GM12892 (cell line): ENCODE data around the gene ERBB4.

ENCODE experiments used
- DNase-seq: peaks from one replicate; pipeline ENCODE4 v3.0.0; 2011; ENCODE audit not compliant: insufficient read length
- FAIRE-seq: peaks from 2 replicates; lab custom pipeline; 2011; peaks lifted over from hg19 to GRCh38; lab: Jason Lieb, UNC
- POLR2A ChIP-seq: IDR thresholded peaks from 2 replicates; pipeline ENCODE4 v1.6.1; 2011; ENCODE audit warnings: low read depth, low read length, control low read depth
- POLR2AphosphoS5 ChIP-seq: IDR thresholded peaks from 2 replicates; pipeline ENCODE4 v1.6.1; 2011; ENCODE audit warnings: low read depth, low read length, control low read depth
- TAF1 ChIP-seq: IDR thresholded peaks from 2 replicates; pipeline ENCODE4 v1.6.1; 2011; ENCODE audit warnings: low read depth, mild to moderate bottlenecking, control low read depth, low read length, borderline replicate concordance

The ERBB4 gene

GRCh38 chr2:211495339-211495738 lies 1043.3 kb downstream of the ERBB4 start:
- no peak for TF ChIP-seq POLR2AphosphoS5
- no peak for TF ChIP-seq TAF1
- no peak for TF ChIP-seq POLR2A
- FAIRE-seq = no peak

GRCh38 chr2:211494536-211494935 lies 1044.1 kb downstream of the ERBB4 start:
- FAIRE-seq (no peak), DNase-seq (no peak)
- TF ChIP-seq POLR2AphosphoS5 (no peak), TAF1 (no peak), POLR2A (no peak)

More at GRCh38 chr2:211495339-211495738, 1043.3 kb downstream of the ERBB4 start:
- no peak for DNase-seq

- DNase-seq = no peak
- TF ChIP-seq POLR2A = no peak
- no peak for TF ChIP-seq POLR2AphosphoS5
- no peak for TF ChIP-seq TAF1
- FAIRE-seq = no peak
Measured at GRCh38 chr2:211494085-211494484, 1044.5 kb downstream of the ERBB4 start.

- FAIRE-seq (no peak), DNase-seq (no peak)
- no peak for TF ChIP-seq TAF1
Measured at GRCh38 chr2:211487733-211488132, 1050.9 kb downstream of the ERBB4 start.

GRCh38 chr2:211479536-211480150 lies 1059.0 kb downstream of the ERBB4 start:
- no peak for DNase-seq
- FAIRE-seq = no peak
- TF ChIP-seq TAF1 (no peak), POLR2AphosphoS5 (no peak), POLR2A (no peak)

GRCh38 chr2:211477537-211478275 lies 1060.9 kb downstream of the ERBB4 start:
- TF ChIP-seq POLR2A = no peak
- no peak for TF ChIP-seq POLR2AphosphoS5
- FAIRE-seq (no peak), DNase-seq (no peak)

GRCh38 chr2:211473116-211473515 lies 1065.5 kb downstream of the ERBB4 start:
- TF ChIP-seq POLR2A = no peak
- no peak for TF ChIP-seq TAF1
- no peak for TF ChIP-seq POLR2AphosphoS5
- DNase-seq (no peak), FAIRE-seq (no peak)

GRCh38 chr2:211469664-211470059 lies 1068.9 kb downstream of the ERBB4 start:
- no peak for TF ChIP-seq TAF1
- TF ChIP-seq POLR2A = no peak
- TF ChIP-seq POLR2AphosphoS5 = no peak
- DNase-seq (no peak), FAIRE-seq (no peak)

- FAIRE-seq (no peak), DNase-seq (no peak)
- TF ChIP-seq POLR2A (no peak), TAF1 (no peak), POLR2AphosphoS5 (no peak)
Measured at GRCh38 chr2:211468877-211469663, 1069.5 kb downstream of the ERBB4 start.

GRCh38 chr2:211468217-211468616 lies 1070.4 kb downstream of the ERBB4 start:
- no peak for FAIRE-seq
- DNase-seq = no peak
- TF ChIP-seq TAF1 (no peak), POLR2A (no peak), POLR2AphosphoS5 (no peak)

GRCh38 chr2:211463397-211463796 lies 1075.2 kb downstream of the ERBB4 start:
- TF ChIP-seq POLR2AphosphoS5 = no peak
- TF ChIP-seq TAF1 = no peak
- no peak for TF ChIP-seq POLR2A
- DNase-seq (no peak), FAIRE-seq (no peak)
